ENCODE measurements around the gene NDUFB7. TPM values are rescaled to one million over a fixed set of nuclear protein-coding genes. Genes with fewer than 3 reads are reported as not detected.

Gene NDUFB7
- total RNA-seq, 1 donor from 2014 or later: 120 TPM

GRCh38 chr19:14563590-14563926, 8.3 kb downstream of the NDUFB7 start:
- Mint-ChIP-seq H3K36me3 (ENCODE audit: insufficient read depth) (peaks cover 6% of the 10 kb centered on the region), H3K4me3 (ENCODE audit: low read depth) (no peak overlapping the region), H3K9me3 (ENCODE audit: low read depth) (no peaks in the 10 kb centered on the region), H3K27ac (no peak overlapping the region), H3K27me3 (no peaks in the 10 kb centered on the region), H3K4me1 (ENCODE audit: low read depth) (no peaks in the 10 kb centered on the region)
- no peak for DNase-seq (ENCODE audit: low spot score, unreplicated experiment)
- TF ChIP-seq CTCF (IDR thresholded peaks at IDR 0.05; ENCODE audit: unreplicated experiment): no peak

GRCh38 chr19:14562660-14563589, 8.9 kb downstream of the NDUFB7 start:
- Mint-ChIP-seq H3K27me3 (no peaks in the 10 kb centered on the region), H3K4me1 (ENCODE audit: low read depth) (no peaks in the 10 kb centered on the region), H3K27ac (no peak overlapping the region), H3K4me3 (ENCODE audit: low read depth) (no peak overlapping the region), H3K36me3 (ENCODE audit: insufficient read depth) (peaks cover 4% of the 10 kb centered on the region), H3K9me3 (ENCODE audit: low read depth) (no peaks in the 10 kb centered on the region)
- TF ChIP-seq CTCF (IDR thresholded peaks at IDR 0.05; ENCODE audit: unreplicated experiment): no peak
- DNase-seq (ENCODE audit: low spot score, unreplicated experiment): no peak

GRCh38 chr19:14561847-14562351, 10.0 kb downstream of the NDUFB7 start:
- no peaks in the 10 kb centered on the region for H3K9me3 Mint-ChIP-seq (ENCODE audit: low read depth)
- no peaks in the 10 kb centered on the region for H3K4me1 Mint-ChIP-seq (ENCODE audit: low read depth)
- H3K27me3 Mint-ChIP-seq: no peaks in the 10 kb centered on the region
- no peak for TF ChIP-seq CTCF (IDR thresholded peaks at IDR 0.05; ENCODE audit: unreplicated experiment)
- peaks cover 3% of the 10 kb centered on the region for H3K36me3 Mint-ChIP-seq (ENCODE audit: insufficient read depth)
- no peak overlapping the region for H3K27ac Mint-ChIP-seq
- DNase-seq (ENCODE audit: low spot score, unreplicated experiment): no peak
- no peak overlapping the region for H3K4me3 Mint-ChIP-seq (ENCODE audit: low read depth)

- Mint-ChIP-seq H3K4me3 (ENCODE audit: low read depth) (no peak overlapping the region), H3K36me3 (ENCODE audit: insufficient read depth) (peaks cover 3% of the 10 kb centered on the region), H3K9me3 (ENCODE audit: low read depth) (no peaks in the 10 kb centered on the region), H3K4me1 (ENCODE audit: low read depth) (peaks cover 3% of the 10 kb centered on the region), H3K27ac (no peak overlapping the region), H3K27me3 (no peaks in the 10 kb centered on the region)
- no peak for DNase-seq (ENCODE audit: low spot score, unreplicated experiment)
- TF ChIP-seq CTCF (IDR thresholded peaks at IDR 0.05; ENCODE audit: unreplicated experiment): no peak
These were observed 10.6 kb downstream of the NDUFB7 start for GRCh38 chr19:14561249-14561648.

- no peaks in the 10 kb centered on the region for H3K27me3 Mint-ChIP-seq
- peaks cover 8% of the 10 kb centered on the region for H3K4me1 Mint-ChIP-seq (ENCODE audit: low read depth)
- H3K9me3 Mint-ChIP-seq (ENCODE audit: low read depth): no peaks in the 10 kb centered on the region
- no peak for DNase-seq (ENCODE audit: low spot score, unreplicated experiment)
- peaks cover 3% of the 10 kb centered on the region for H3K36me3 Mint-ChIP-seq (ENCODE audit: insufficient read depth)
- H3K27ac Mint-ChIP-seq: no peak overlapping the region
- no peak for TF ChIP-seq CTCF (IDR thresholded peaks at IDR 0.05; ENCODE audit: unreplicated experiment)
- H3K4me3 Mint-ChIP-seq (ENCODE audit: low read depth): no peak overlapping the region
These were observed 11.1 kb downstream of the NDUFB7 start for GRCh38 chr19:14560776-14561108.
